ENCODE results near the gene RPL29. TPM values are rescaled to one million over a fixed set of nuclear protein-coding genes. Genes with fewer than 3 reads are reported as not detected.

The RPL29 gene
- total and polyA plus RNA-seq, 2 of the 13 experiments (the other 11 are each of a cell fraction or from before 2014, with no cell fraction given) = 1,348 to 2,263 TPM

- no peak for TF ChIP-seq HIVEP1 (CRISPR knock-in tag; IDR thresholded peaks at IDR 0.05)
- TF ChIP-seq GABPA (IDR thresholded peaks at IDR 0.05; ENCODE audit: low read depth, low read length) = no peak
- 0 out of 2 replicates have a peak, but pooled peaks have one; percentile 11 for TF ChIP-seq GABPA (CRISPR knock-in tag; IDR thresholded peaks at IDR 0.05; ENCODE audit: low read depth)
- no peak for TF ChIP-seq PRDM15 (CRISPR knock-in tag; IDR thresholded peaks at IDR 0.05)
- no peak for TF ChIP-seq ZNF24 (IDR thresholded peaks at IDR 0.05)
- TF ChIP-seq SOX13 (IDR thresholded peaks at IDR 0.05) = no peak
- peak in 1 of 2 experiments; percentile 31; a peak in 1 of 4 replicates for TF ChIP-seq SOX13 (CRISPR knock-in tag; conservative IDR thresholded peaks at IDR 0.05 in 1 of 2, IDR thresholded peaks at IDR 0.05 in 1 of 2)
- no peak for TF ChIP-seq KIAA2018 (CRISPR knock-in tag; IDR thresholded peaks at IDR 0.05; ENCODE audit: borderline replicate concordance)
- TF ChIP-seq ARID2 (CRISPR knock-in tag; IDR thresholded peaks at IDR 0.05; ENCODE audit: borderline replicate concordance) = no peak
- TF ChIP-seq ZC3H4 (CRISPR knock-in tag; IDR thresholded peaks at IDR 0.05; ENCODE audit: borderline replicate concordance) = no peak; the same call in 1 of the 2 replicates
- no peak for TF ChIP-seq ZBTB26 (CRISPR knock-in tag; IDR thresholded peaks at IDR 0.05; ENCODE audit: borderline replicate concordance)
- peak; percentile 55; the same call in 1 of the 2 replicates for TF ChIP-seq FOXO1 (CRISPR knock-in tag; IDR thresholded peaks at IDR 0.05)
- no peak for TF ChIP-seq ARNT2 (CRISPR knock-in tag; IDR thresholded peaks at IDR 0.05; ENCODE audit: low read depth)
- no peak for TF ChIP-seq POLR2A (IDR thresholded peaks at IDR 0.05; ENCODE audit: insufficient read depth in 1 of 2, low read depth in 2 of 2, low read length in 2 of 2)
- no peak for TF ChIP-seq ZNF75D (CRISPR knock-in tag; IDR thresholded peaks at IDR 0.05; ENCODE audit: borderline replicate concordance)
- no peak for TF ChIP-seq ZSCAN21 (CRISPR knock-in tag; IDR thresholded peaks at IDR 0.05; ENCODE audit: borderline replicate concordance)
- TF ChIP-seq ZNF672 (CRISPR knock-in tag; IDR thresholded peaks at IDR 0.05) = no peak
- TF ChIP-seq ZBTB38 (CRISPR knock-in tag; IDR thresholded peaks at IDR 0.05) = 0 out of 2 replicates have a peak, but pooled peaks have one; percentile 13
These were observed 5.8 kb upstream of the RPL29 start (continued) for GRCh38 chr3:52001443-52001974.

Measured in HepG2 (cell line).